DMS79 (cell line): ENCODE data around the gene ARHGAP5.
A peak's percentile ranks its signal among the peaks of the same experiment; 100 is the strongest.

Experiments
- DNase-seq: peaks from one replicate; lab custom pipeline; 2025; lab: John Stamatoyannopoulos, UW

The ARHGAP5 gene

GRCh38 chr14:32075672-32076277, 1.3 kb upstream of the ARHGAP5 start:
- DNase-seq = no peak

- peak; percentile 97 for DNase-seq
These were observed 625 bp upstream of the ARHGAP5 start for GRCh38 chr14:32076278-32077080.

- DNase-seq = peak; percentile 23
These were observed 1.1 kb downstream of the ARHGAP5 start for GRCh38 chr14:32078023-32078857.

DNA sequence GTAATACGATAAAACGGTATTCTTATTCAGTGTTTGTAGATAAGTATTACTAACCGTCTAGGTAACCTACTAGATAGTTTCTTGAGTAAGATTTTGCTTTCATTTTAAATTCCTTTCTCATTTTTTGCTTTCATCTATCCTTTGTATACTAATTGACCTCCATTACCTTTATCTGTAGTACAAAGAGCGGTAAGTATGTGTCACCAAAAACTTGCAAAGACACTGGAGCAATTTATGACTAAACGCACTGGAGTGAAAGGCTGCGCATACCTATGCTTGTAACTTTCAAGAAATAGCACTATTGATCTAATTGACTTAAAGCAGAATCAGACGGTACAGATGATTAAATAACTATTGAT, 1.7 kb downstream of the ARHGAP5 start:
- DNase-seq = no peak

DNA sequence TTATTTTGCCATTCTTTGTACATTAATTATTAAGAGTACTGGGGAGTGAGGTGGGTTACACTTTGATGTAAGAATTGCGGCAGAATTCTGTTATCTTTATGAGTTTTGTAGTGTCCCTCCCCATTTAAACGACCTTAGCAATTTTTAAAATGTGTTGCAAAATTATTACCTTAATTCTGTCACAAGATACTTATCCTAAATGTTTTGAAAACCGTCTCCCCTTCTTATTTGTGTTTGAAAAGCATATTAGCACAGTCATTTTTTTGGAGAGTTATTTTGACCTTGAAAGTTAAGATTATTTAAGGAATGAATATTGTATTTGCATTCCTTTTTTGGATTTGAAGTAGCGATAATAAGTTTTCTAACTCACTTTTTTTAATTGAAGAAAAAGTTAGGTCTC, 2.2 kb downstream of the ARHGAP5 start:
- DNase-seq = no peak

DNA sequence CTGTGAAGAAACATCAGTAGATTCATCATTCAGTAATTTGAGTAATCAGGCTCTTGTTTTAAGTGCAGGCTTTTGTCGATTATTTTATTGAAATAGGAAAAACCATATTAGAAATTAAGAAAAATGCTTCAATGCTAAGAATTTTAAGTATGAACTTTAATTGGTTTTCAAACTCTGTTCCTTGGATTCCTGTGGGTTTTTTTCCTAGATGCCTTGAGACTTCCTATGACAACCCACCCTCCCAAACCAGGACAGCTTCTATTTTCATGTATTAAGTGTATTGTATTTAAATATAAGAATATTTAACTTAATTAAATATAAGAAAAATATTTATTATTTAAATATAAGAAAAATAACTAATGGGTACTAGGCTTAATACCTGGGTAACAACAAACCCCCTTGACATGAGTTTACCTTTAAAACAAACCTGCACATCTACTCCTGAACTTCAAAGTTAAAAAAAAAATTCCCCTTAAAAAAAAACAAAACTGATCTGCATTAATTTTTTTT, 3.0 kb downstream of the ARHGAP5 start:
- no peak for DNase-seq

DNA sequence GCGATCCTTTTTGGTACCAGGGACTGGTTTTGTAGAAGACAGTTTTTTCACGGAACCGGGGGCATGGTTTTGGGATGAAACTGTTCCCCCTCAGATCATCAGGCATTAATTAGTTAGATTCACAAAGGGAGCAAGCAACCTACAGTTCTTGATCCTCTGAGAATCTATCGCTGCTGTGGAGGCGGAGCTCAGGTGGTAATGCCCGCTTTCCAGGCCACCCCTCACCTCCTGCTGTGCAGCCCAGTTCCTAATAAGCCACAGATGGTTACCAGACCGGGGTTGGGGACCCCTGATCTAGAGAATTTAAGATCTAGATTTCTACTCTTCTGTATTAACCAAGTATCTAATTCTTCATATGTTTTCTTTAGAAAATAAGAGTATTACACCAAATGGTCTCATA, 4.8 kb downstream of the ARHGAP5 start:
- no peak for DNase-seq

DNA sequence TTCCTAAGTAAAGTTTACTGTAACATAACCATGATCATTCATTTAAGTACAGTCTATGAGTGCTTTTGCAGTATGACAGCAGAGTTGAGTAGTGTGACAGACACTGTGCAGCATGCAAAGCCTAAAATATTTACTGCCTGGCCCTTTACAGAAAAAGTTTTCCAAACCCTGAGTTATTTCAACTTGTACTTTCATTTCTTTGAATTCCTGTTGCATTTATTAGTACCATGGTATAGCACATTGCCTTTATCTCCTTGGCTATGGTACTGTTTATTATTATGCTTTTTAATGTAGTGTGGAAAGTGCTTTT, 6.2 kb downstream of the ARHGAP5 start:
- no peak for DNase-seq

GRCh38 chr14:32083789-32084188, 6.7 kb downstream of the ARHGAP5 start:
- DNase-seq = no peak

- DNase-seq = no peak
These were observed 8.2 kb downstream of the ARHGAP5 start for GRCh38 chr14:32085182-32085844.

- no peak for DNase-seq
These were observed 8.8 kb downstream of the ARHGAP5 start for GRCh38 chr14:32085845-32086383.

GRCh38 chr14:32087173-32087861, 10.2 kb downstream of the ARHGAP5 start:
- DNase-seq = no peak

DNA sequence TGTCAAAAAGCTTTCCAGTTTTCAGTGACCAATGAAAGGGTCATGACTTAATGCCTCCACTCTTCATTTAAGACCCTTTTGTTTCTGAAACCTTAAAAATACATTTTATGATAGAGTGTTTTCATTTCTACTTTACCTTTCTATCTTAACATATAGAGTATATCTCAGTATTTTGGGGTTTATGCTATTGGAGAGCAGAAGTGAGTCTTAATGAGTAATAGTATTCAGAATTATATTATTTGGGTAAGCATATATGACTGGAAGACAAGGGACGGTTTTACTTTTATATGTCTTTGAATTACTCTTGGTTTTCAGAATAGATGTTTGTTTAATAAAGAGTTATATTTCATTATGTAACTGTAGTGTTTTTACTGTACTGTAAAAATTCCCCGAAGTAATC, 10.8 kb downstream of the ARHGAP5 start:
- no peak for DNase-seq

DNA sequence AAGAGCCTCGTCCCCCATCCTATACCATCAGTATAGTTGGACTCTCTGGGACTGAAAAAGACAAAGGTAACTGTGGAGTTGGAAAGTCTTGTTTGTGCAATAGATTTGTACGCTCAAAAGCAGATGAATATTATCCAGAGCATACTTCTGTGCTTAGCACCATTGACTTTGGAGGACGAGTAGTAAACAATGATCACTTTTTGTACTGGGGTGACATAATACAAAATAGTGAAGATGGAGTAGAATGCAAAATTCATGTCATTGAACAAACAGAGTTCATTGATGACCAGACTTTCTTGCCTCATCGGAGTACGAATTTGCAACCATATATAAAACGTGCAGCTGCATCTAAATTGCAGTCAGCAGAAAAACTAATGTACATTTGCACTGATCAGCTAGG, 13.6 kb downstream of the ARHGAP5 start:
- no peak for DNase-seq

DNA sequence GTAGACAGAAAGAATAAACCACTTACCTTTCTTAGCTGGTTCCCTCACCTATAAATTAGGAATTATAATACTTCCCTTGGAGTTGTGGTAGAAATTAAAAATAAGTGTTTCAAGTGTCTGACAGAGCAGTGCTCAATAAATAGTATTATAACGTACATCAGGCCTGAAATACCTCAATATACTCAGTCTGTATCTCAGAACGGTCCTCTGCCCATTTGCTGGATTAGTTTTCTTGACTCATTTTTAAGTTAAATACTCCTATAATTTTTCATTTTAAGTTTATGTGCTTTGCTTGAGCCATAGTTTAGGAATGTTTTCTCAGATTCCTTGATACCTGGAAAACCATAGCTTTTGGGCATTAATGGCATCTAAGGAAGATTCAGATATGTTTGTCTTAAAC, 22.4 kb downstream of the ARHGAP5 start:
- DNase-seq = no peak

GRCh38 chr14:32100175-32100574, 23.1 kb downstream of the ARHGAP5 start:
- no peak for DNase-seq

- no peak for DNase-seq
These were observed 25.2 kb downstream of the ARHGAP5 start for GRCh38 chr14:32102152-32102787.

- DNase-seq = no peak
These were observed 25.9 kb downstream of the ARHGAP5 start for GRCh38 chr14:32102968-32103367.

GRCh38 chr14:32104308-32104707, 27.2 kb downstream of the ARHGAP5 start:
- DNase-seq = no peak

GRCh38 chr14:32104803-32105202, 27.7 kb downstream of the ARHGAP5 start:
- DNase-seq = no peak
